ELF-1 (cell line): Measurements from ENCODE around the gene UNK.

Source experiments
- DNase-seq: peaks from one replicate; pipeline ENCODE4 v3.0.0-alpha.2; 2016; ENCODE audit warnings: low read depth, low spot score

Gene UNK

DNA sequence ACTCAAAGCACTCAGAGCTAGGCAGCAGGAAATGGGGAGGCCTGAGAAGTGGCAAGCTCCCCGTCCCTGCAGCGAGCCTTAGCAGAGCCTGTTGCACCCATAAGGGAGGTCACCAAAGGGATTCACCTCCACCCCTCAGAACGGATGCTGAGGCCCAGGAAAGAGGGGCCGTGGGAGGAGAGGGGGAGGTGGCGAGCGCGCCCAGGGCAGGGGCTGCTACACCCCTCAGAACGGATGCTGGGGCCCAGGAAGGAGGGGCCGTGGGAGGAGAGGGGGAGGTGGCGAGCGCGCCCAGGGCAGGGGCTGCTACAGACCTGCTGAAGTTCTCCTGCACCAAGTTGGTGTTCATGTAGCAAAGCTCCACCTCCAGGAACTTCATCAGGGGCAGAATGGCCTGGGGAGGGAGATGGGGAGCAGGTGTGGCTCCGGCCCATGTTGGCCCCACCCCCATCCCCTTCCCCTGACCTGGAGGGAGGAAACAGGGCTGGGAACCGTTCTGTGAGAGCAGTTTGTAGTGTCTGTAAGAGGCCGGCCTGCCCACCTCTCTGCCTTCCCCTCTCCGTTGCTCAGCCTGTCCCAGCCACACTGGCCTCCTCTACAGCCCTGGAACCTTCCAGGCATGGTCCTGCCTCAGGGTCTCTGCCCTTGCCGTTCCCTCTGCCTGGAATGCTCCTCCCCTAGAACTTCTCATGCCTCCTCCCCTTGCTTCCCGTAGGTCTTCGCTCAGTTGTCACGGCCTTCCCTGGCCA lies 48.2 kb downstream of the UNK start:
- DNase-seq, result peak; percentile 77

DNA sequence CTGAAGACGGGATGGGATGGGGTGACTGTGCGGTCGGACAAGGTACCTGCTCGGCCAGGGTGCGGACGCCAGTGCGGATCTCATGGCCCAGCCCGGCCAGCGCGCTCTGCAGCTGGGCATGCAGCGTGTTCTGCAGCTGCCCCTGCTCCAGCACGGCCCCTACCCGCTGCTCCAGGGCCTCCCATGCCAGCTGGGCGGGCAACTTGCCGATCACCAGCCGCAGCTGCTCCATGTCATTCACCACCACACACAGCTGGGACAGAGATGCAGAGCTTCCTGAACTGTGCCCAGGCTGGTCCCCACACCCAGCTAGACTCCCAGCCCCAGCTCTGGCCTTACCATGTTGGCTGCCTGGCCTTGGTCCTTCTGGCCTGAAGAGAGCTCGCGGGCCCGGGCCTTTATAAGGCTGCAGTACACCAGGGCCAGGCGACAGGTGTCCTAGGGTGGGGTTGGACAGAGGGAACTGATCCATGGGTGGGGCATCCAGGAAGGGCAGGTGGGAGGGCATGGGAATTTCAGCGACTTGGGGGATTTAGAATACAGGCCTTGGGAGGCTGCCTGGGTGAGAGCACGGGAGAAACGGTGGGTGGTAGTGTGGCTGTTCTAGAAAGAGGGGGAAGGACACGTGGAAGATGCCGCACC lies 49.8 kb downstream of the UNK start:
- no peak for DNase-seq

- no peak for DNase-seq
These were observed 50.5 kb downstream of the UNK start for GRCh38 chr17:75834928-75835653.

DNA sequence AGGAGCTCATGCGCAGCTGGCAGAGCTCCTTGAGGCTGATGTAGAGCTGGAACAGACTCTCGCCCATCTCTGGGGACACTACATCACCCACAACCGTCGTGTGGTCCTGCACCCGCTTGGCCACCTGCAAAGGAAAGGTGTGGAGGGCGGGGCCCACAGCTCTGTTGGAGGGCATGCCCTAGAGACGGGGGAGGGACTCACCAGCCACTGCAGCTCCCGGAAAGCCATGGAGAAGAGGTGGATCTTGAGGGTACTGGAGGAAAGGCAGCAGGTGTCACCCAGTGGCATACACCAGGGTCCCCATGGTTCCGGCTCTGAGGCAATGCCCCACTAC lies 51.0 kb downstream of the UNK start:
- DNase-seq, result no peak

DNA sequence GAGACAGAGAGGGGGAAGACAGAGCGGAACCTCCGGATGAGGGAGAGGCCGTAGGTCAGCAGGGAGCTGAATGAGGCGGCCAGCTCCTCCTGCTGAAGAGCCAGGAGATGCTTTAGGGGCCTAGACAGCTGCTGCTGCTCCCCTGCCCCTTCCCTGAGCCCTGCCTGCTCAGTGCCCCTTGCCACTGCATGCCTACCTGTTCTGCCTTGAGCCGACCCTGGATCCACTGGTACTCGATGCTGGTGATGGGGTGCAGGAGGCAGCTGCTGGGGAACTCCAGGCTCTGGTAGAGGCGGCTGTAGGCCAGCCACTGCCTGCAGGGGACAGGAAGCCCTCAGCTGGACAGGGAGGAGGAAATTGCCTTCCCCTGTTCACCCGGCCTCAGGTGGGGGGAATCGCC lies 52.0 kb downstream of the UNK start:
- no peak for DNase-seq

- peak; percentile 20 for DNase-seq
These were observed 53.3 kb downstream of the UNK start for GRCh38 chr17:75837899-75838298.

- DNase-seq, result no peak
These were observed 53.8 kb downstream of the UNK start for GRCh38 chr17:75838410-75838809.

- DNase-seq, result no peak
These were observed 55.6 kb downstream of the UNK start for GRCh38 chr17:75839942-75840798.

DNA sequence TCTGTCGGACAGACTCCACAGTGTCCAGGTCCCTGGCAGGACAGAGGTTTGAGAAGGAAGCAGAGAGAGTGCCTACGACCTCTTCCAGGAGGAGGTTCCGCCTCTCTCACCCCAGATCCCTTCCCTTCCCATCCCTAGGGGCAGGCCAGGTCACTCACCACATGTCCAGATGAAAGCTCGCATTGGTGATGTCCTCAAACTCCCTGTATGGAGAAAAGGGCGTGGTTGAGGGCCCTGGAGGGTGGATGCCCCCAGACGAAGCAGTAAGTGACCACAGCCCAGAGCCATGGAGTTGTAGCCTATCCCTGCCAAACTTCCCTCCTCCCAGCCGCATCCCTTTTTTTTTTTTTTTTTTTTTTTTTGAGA lies 56.2 kb downstream of the UNK start:
- no peak for DNase-seq

DNA sequence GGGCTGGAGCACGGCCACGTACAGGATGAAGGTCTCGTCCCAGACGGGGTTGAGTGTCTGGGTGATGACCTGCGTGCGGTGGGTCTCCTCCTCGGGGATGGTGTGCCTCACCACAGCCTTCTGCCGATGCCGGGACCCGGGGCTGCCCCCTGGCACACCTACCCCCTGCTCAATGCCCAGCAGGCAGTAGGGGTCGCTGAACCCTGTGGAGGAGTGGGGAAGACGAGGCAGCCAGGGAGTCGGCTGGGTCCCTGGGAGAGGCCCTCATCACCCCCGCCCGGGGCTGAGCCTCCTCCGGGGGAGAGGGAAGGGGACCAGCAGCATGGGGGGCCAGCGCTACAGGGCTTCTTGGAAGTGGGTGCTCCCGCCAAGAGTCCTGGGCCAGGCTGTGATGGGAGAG lies 57.8 kb downstream of the UNK start:
- no peak for DNase-seq

- no peak for DNase-seq
These were observed 58.5 kb downstream of the UNK start for GRCh38 chr17:75842963-75843576.

GRCh38 chr17:75843577-75844529 lies 59.2 kb downstream of the UNK start, which contains the start of gene UNC13D:
TSS of gene UNC13D (minus strand) at chr17:75844404. CDS start at chr17:75844337, 67 bp downstream.
- peak; percentile 25 for DNase-seq

- no peak for DNase-seq
These were observed 60.0 kb downstream of the UNK start for GRCh38 chr17:75844530-75845057.

GRCh38 chr17:75845058-75845711 lies 60.6 kb downstream of the UNK start:
- DNase-seq, result peak; percentile 94

DNA sequence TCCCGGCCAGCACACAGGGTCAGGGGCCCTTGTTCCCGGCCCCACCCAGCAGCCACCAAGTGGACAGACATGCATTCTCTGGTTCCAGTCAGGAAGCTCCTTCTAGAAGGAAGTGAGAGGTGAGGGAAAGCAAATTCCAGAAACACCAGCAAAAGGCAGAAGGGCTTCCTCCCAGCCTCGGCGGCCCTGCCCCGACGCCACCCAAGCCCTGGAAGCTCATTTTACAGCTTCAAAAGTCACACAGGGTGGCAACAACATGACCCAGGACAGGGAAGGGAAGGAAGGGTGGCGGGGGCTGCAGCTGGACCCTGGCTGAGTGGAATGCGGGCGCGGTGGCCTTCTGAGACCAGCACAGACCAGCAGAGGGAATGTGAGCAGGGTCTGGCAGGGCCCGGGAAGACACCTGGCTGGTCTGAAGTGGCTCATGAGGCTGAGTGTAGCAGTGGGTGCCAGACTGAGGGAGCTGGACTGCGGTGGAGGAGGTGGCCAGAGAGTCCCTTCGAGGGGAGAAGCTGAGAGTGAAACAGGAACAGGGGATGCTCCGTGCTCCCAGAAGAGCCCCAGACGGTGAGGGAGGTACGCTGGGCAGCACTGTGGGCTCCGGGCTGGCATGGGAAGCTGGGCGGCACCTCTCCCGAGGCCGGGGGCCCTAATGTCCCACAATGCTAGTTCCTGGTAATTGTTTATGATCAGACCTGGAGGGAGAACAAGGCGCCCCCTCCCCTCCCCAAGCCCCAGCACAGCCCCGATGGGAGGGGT lies 61.5 kb downstream of the UNK start:
- no peak for DNase-seq

DNA sequence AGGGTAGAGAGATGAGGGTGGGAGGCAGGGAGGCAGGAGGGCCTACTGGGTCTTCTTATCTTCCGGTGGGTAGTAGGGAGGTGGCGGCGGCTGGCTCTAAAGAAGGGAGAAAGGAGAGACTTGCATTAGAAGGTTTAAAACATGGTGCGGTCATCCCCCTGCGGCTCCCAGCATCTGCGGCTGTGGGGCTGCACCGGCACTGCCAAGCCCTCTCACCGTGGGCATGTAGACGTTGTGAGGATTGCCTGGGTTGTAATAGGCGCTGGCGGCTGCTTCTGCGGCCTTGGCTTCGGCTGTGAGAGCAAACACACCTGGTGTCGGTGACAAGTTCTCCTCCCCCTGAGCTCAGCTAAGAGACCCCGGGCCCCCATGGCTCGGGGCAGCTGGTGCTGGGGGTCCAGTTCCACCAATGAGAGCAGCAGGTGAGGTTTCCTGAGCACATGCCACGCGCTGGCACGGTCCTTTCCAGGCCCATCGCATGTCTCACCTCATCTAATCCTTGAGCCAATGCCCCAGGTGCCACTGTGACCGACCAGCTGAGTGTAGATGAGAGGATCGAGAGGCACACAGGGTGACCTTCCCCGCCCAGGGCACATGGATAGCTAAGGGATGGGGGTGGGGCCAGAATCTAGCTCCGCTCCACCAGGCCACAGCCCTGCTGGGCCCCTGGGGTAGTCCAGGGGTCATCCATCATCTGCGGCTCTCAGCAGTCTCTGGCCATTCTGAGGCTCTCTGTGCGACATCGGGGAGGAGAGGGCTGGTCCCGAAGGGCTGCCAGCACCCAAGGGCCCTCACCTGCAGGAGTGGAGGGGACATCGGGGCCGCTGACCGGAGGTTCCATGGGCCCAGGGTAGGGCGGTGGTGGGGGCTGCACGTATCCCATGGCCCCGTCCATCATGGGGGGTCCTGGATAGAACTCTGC lies 62.3 kb downstream of the UNK start:
- DNase-seq, result no peak

DNA sequence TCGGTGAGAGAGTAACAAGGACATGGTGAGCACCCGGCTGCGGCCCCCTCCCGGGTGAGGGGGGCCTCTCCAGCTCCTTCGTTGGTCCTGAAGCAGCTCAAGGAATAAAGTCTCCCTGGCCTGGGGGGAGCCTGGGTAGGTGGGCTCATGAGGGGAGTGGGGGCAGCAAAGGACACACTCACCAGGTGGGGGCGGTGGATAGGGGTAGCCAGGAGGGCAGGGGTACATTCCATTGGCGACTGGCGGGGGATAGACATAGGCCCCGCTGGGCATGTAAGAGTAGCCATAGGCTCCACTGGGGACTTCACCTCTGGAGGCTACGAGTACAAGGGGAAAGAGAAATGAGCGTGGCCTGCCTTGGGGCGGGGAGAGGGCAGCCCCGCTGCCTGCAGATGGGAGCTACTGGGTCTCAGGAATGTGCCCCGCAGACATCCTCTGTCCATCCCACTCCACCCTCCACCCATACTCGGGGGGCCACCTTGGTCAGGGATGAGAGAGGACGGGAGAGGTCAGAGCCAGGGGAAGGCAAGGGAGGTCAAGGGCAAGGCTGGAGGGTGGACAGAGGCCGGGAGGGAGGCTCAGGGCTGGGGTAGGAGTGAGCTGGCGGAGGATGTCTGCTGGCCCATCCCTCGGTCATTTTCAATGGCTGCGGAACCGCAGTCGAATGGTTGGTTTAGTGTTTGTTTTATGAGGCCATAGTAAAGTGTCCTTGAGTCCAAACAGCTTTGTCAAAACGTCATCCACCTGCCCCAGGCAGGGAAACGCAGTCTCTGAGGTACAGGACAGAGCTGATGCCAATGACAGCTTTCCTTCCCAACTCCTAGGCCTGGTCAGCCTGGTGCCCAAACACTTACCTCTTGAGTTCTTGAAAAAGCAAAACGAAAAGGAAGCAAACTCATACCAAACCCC lies 63.3 kb downstream of the UNK start:
- no peak for DNase-seq
